Measurements from ENCODE around the gene PCIF1.

DNA sequence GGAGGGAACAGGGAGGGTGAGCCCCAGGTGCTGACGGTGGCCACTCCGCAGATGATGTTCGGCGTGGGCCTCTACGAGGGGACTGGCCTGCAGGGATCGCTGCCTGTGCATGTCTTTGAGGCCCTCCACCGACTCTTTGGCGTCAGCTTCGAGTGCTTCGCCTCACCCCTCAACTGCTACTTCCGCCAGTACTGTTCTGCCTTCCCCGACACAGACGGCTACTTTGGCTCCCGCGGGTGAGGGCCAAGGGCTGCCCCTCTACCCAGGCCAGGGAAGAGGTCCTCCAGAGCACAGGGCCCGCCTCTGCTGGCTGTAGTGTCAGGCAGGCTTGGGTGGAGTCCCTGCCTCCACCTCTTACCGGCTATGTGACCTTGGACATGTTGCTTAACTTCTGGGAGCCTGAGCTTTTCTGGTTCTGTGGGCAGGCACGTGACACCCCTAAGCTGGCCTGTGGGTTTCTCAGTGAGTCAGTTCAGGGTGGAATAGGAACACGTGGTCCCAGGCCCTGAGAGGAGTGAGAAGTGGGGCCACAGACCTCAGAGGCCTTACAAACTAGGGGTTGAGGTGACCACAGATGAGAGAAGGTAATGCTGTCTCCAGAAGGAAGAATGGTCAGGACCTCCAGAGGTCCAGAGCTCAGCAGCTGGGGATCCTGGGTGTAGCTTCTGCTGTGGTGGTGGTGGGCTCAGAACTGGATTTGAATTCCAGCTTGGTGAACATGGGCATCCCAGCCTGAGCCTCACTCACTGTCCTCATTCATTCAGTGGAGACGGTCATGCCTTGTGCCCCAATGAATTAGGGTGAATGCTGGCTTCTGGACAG, 11.9 kb downstream of the PCIF1 start:
- TF ChIP-seq, protein P1, sequence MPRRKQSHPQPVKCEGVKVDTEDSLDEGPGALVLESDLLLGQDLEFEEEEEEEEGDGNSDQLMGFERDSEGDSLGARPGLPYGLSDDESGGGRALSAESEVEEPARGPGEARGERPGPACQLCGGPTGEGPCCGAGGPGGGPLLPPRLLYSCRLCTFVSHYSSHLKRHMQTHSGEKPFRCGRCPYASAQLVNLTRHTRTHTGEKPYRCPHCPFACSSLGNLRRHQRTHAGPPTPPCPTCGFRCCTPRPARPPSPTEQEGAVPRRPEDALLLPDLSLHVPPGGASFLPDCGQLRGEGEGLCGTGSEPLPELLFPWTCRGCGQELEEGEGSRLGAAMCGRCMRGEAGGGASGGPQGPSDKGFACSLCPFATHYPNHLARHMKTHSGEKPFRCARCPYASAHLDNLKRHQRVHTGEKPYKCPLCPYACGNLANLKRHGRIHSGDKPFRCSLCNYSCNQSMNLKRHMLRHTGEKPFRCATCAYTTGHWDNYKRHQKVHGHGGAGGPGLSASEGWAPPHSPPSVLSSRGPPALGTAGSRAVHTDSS (tag by site-specific recombination; IDR thresholded peaks at IDR 0.05), result no peak
- TF ChIP-seq ZNF138 (tag by site-specific recombination; IDR thresholded peaks at IDR 0.05; ENCODE audit: borderline replicate concordance) (no peak), ZNF37A (tag by site-specific recombination; IDR thresholded peaks at IDR 0.05) (no peak), KLF7 (tag by site-specific recombination; IDR thresholded peaks at IDR 0.05; ENCODE audit: borderline replicate concordance) (no peak), KLF10 (tag by site-specific recombination; IDR thresholded peaks at IDR 0.05) (no peak), TRIM28 (IDR thresholded peaks at IDR 0.05; ENCODE audit: borderline replicate concordance, low read length) (no peak), HOXA7 (CRISPR knock-in tag; IDR thresholded peaks at IDR 0.05; ENCODE audit: borderline replicate concordance) (no peak), ZNF561 (tag by site-specific recombination; IDR thresholded peaks at IDR 0.05; ENCODE audit: borderline replicate concordance) (no peak), TCF7L2 (IDR thresholded peaks at IDR 0.05; ENCODE audit: borderline replicate concordance, low read depth, low read length) (no peak), ZNF221 (tag by site-specific recombination; IDR thresholded peaks at IDR 0.05; ENCODE audit: borderline replicate concordance) (no peak), ZNF146 (tag by site-specific recombination; IDR thresholded peaks at IDR 0.05) (no peak)
- TF ChIP-seq, protein P2, sequence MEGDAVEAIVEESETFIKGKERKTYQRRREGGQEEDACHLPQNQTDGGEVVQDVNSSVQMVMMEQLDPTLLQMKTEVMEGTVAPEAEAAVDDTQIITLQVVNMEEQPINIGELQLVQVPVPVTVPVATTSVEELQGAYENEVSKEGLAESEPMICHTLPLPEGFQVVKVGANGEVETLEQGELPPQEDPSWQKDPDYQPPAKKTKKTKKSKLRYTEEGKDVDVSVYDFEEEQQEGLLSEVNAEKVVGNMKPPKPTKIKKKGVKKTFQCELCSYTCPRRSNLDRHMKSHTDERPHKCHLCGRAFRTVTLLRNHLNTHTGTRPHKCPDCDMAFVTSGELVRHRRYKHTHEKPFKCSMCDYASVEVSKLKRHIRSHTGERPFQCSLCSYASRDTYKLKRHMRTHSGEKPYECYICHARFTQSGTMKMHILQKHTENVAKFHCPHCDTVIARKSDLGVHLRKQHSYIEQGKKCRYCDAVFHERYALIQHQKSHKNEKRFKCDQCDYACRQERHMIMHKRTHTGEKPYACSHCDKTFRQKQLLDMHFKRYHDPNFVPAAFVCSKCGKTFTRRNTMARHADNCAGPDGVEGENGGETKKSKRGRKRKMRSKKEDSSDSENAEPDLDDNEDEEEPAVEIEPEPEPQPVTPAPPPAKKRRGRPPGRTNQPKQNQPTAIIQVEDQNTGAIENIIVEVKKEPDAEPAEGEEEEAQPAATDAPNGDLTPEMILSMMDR (tag by site-specific recombination; IDR thresholded peaks at IDR 0.05), result no peak
- TF ChIP-seq, protein P3, sequence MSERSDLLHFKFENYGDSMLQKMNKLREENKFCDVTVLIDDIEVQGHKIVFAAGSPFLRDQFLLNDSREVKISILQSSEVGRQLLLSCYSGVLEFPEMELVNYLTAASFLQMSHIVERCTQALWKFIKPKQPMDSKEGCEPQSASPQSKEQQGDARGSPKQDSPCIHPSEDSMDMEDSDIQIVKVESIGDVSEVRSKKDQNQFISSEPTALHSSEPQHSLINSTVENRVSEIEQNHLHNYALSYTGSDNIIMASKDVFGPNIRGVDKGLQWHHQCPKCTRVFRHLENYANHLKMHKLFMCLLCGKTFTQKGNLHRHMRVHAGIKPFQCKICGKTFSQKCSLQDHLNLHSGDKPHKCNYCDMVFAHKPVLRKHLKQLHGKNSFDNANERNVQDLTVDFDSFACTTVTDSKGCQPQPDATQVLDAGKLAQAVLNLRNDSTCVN (tag by site-specific recombination; optimal IDR thresholded peaks at IDR 0.05), result no peak
- TF ChIP-seq, protein P4, sequence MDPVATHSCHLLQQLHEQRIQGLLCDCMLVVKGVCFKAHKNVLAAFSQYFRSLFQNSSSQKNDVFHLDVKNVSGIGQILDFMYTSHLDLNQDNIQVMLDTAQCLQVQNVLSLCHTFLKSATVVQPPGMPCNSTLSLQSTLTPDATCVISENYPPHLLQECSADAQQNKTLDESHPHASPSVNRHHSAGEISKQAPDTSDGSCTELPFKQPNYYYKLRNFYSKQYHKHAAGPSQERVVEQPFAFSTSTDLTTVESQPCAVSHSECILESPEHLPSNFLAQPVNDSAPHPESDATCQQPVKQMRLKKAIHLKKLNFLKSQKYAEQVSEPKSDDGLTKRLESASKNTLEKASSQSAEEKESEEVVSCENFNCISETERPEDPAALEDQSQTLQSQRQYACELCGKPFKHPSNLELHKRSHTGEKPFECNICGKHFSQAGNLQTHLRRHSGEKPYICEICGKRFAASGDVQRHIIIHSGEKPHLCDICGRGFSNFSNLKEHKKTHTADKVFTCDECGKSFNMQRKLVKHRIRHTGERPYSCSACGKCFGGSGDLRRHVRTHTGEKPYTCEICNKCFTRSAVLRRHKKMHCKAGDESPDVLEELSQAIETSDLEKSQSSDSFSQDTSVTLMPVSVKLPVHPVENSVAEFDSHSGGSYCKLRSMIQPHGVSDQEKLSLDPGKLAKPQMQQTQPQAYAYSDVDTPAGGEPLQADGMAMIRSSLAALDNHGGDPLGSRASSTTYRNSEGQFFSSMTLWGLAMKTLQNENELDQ (tag by site-specific recombination; IDR thresholded peaks at IDR 0.05; ENCODE audit: low read depth), result no peak

Measured in HEK293 (cell line).